ENCODE measurements around the gene IRF9. TPM values are rescaled to one million over a fixed set of nuclear protein-coding genes. Genes with fewer than 3 reads are reported as not detected.

The IRF9 gene
- total and polyA plus RNA-seq, 7 experiments from 2014 or later, result 73.3 to 337 (median 134) TPM

DNA sequence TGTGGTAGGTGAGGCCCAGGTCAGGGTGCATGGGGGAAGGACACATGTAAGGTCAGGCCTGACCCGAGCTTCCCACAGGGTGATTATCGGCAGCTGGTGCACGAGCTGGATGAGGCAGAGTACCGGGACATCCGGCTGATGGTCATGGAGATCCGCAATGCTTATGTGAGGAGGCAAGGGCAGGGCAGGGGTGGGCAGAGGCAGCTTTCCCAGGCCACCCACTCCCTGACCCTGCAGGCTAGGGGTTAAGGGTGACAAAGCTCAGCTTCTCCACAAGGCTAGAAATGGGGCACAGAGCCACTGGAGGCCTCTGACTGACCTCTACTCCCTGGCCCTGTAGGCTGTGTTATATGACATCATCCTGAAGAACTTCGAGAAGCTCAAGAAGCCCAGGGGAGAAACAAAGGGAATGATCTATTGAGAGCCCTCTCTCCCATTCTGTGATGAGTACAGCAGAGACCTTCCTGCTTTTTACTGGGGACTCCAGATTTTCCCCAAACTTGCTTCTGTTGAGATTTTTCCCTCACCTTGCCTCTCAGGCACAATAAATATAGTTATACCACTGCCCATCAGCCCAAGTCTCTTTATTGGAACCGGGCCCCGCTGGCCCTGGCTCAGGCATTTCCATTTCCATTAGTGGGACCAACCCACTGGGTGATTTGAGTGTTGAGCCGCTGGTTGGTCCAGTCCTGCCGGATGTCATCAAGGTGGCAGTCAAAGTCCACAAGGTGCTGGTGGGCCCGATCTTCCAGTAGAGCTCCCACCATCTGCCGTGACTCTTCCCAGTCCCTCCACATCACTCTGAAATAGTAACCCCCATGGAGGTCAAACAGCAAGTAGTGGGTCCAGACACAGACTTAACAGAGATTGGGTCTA is 22.4 kb upstream of the IRF9 start:
- Mint-ChIP-seq H3K36me3 (peaks cover 0 to 49% (median 17%) of the 10 kb centered on the region in 5 donors), H3K9me3 (peaks cover 0 to 2% (median 0%) of the 10 kb centered on the region in 11 donors), H3K27ac (peak overlapping the region in 8 of 9 donors; percentile 32 to 94 (median 84)), H3K27me3 (no peaks in the 10 kb centered on the region), H3K4me1 (peaks cover 36 to 69% (median 63%) of the 10 kb centered on the region in 7 donors), H3K4me3 (peak overlapping the region; percentile 42 to 100 (median 94))
- H3K4me1 ChIP-seq (ENCODE audit: control insufficient read depth in 2 of 2, insufficient read depth in 2 of 2, low read length in 2 of 2), result peaks cover 22 to 24% of the 10 kb centered on the region in 2 donors
- ATAC-seq (no peak), DNase-seq (no peak)
- ChIA-PET POLR2A (interaction anchor here (0.8 to 11.7 kb wide), 5 partner anchors 10 to 104 kb away, joined by 4 to 298 read pairs (median 37); partner anchors contain the start of genes DCAF11, IRF9, NRL and PSME2), CTCF (interaction anchor here (0.9 to 2.5 kb wide), 2 partner anchors 9 to 23 kb away, joined by 3 to 10 read pairs; partner anchors contain the start of gene IRF9)
- intact Hi-C loops (cut with micrococcal nuclease), result no loop called here
- no peaks in the 10 kb centered on the region for H3K27me3 ChIP-seq (ENCODE audit: control insufficient read depth in 2 of 2, insufficient read depth in 2 of 2, low read length in 2 of 2)
- no peak overlapping the region for H3K4me3 ChIP-seq (ENCODE audit: low read length)
- peaks cover 0 to 41% (median 10%) of the 10 kb centered on the region in 3 experiments for H3K36me3 ChIP-seq (ENCODE audit: control insufficient read depth in 2 of 3, insufficient read depth in 3 of 3, low read length in 3 of 3)
- peak overlapping the region; percentile 22 for H3K27ac ChIP-seq (ENCODE audit: low read depth, low read length)
- H3K9me3 ChIP-seq (ENCODE audit: control insufficient read depth in 2 of 3, low read length in 3 of 3), result no peaks in the 10 kb centered on the region

DNA sequence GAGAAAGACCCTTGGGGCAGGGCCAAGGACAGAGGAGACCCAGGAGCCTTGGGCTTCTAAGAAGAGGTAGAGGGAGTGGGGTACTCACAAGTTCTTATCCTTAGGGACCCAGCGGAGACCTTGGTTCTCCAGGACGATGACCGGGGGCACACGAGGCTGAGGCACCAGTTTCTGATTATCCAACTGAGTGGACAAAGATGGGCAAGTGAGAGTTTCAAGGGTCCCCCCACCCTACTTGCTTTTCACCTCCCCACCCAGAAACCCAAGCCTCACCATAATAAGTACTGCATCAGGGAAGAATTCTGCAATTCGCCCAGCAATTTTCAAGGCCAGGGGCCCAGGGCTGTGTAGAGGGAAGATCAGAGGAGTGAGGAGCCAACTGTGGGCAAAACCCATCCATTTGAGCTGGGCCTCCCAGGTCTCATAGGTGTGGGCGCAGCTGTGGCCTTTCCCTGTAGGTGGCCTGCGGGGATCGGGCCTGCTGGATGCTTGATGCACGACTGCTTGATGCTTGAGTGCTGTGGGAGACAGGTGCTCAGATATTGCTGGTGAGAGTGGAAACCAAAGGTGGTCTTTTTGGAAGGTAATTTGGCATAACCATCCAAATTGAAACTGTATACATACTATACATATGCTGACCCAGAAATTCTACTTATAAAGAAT is 21.7 kb upstream of the IRF9 start:
- Mint-ChIP-seq H3K27me3 (no peaks in the 10 kb centered on the region), H3K4me3 (peak overlapping the region; percentile 39 to 100 (median 94)), H3K27ac (peak overlapping the region in 6 of 9 donors; percentile 29 to 86 (median 53)), H3K9me3 (peaks cover 0 to 2% (median 0%) of the 10 kb centered on the region in 11 donors), H3K36me3 (peaks cover 4 to 56% (median 17%) of the 10 kb centered on the region in 5 donors), H3K4me1 (peaks cover 41 to 75% (median 68%) of the 10 kb centered on the region in 7 donors)
- Histone ChIP-seq H3K36me3 (ENCODE audit: control insufficient read depth in 2 of 3, insufficient read depth in 3 of 3, low read length in 3 of 3) (peaks cover 0 to 48% (median 10%) of the 10 kb centered on the region in 3 experiments), H3K4me3 (ENCODE audit: low read length) (no peak overlapping the region), H3K27ac (ENCODE audit: low read depth, low read length) (peak overlapping the region; percentile 22), H3K9me3 (ENCODE audit: control insufficient read depth in 2 of 3, low read length in 3 of 3) (no peaks in the 10 kb centered on the region), H3K27me3 (ENCODE audit: control insufficient read depth in 2 of 2, insufficient read depth in 2 of 2, low read length in 2 of 2) (no peaks in the 10 kb centered on the region), H3K4me1 (ENCODE audit: control insufficient read depth in 2 of 2, insufficient read depth in 2 of 2, low read length in 2 of 2) (peaks cover 22 to 29% of the 10 kb centered on the region in 2 donors)
- ChIA-PET CTCF (interaction anchor here (0.7 to 2.5 kb wide), 3 partner anchors 22 to 44 kb away, joined by 3 to 10 read pairs (median 6); partner anchors contain the start of gene IRF9), POLR2A (interaction anchor here (4.5 to 11.7 kb wide), 3 partner anchors 9 to 31 kb away, joined by 37 to 298 read pairs (median 139); partner anchors contain the start of genes DCAF11, NRL, PSME2 and RNF31)
- DNase-seq (no peak), ATAC-seq (no peak)
- intact Hi-C loops (cut with micrococcal nuclease), result no loop called here

DNA sequence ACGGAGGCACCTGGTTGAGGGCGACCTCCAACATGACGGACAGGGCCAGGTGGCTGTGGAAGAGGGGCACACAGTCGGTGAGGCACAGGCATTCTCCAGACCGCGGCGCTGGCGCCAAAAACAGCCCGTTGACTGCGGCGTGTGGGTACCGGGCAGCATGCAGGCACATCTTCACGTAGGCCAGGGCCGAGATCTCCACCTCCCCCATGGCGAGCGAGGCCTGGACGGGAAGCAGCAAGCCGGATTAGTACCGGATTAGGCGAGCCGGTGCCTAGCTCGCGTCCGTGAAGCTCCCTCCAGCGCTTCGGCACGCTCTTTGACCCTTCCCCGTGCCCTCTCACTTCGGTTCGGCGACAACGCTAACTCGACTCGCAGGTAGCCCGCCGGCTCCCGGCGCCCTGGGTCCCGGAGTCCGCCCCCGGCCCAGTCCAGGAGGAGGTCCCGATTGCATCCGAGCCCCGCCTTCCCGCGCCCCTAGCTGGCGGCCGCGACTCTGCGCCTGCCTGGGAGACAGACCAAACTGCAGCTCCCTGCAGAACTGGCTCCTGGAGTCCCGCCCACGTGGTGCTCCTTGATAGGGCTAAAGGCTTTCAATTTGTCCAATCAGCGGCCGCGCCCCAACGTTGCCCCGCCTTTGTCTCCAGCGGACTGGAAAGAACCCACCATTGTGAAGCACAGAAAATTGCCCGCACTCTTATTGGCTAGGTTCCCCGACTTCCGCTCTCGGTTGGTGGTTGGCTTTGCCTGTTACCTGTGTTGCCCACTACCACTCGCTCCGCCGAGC is 19.8 kb upstream of the IRF9 start, which contains the start of gene EMC9:
EMC9 (minus strand) TSS at position 495 of the 784 bp plus-strand sequence; CDS start at position 208, 287 bp downstream.
- Mint-ChIP-seq H3K4me3 (peak within 1 kb of the TSS; percentile 85 to 100 (median 94)), H3K9me3 (peaks cover 0 to 2% (median 0%) of the 10 kb centered on the region in 11 donors), H3K27me3 (no peaks in the 10 kb centered on the region), H3K4me1 (peaks cover 47 to 87% (median 77%) of the 10 kb centered on the region in 7 donors), H3K36me3 (peaks cover 4 to 68% (median 17%) of the 10 kb centered on the region in 5 donors), H3K27ac (peak within 1 kb of the TSS; percentile 83 to 96 (median 93))
- CTCF ChIA-PET, result interaction anchor here (0.7 to 1.7 kb wide), 5 partner anchors 19 to 73 kb away, joined by 3 to 11 read pairs (median 4); partner anchors contain the start of genes DCAF11, IRF9 and NRL
- ATAC-seq, result peak; percentile 94
- intact Hi-C loops (cut with micrococcal nuclease), result loop anchor here (1.0 to 10.0 kb wide), 13 partner anchors 20 to 1046 kb away; partner anchors contain the start of genes BCL2L2 (in 2 of the 2), CHMP4A (in 2 of the 2), DCAF11 (in 2 of the 2) and IRF9 (in 2 of the 2)
- peak within 1 kb of the TSS; percentile 87 for H3K4me3 ChIP-seq (ENCODE audit: low read length)
- no peaks in the 10 kb centered on the region for H3K27me3 ChIP-seq (ENCODE audit: control insufficient read depth in 2 of 2, insufficient read depth in 2 of 2, low read length in 2 of 2)
- H3K4me1 ChIP-seq (ENCODE audit: control insufficient read depth in 2 of 2, insufficient read depth in 2 of 2, low read length in 2 of 2), result peaks cover 33 to 43% of the 10 kb centered on the region in 2 donors
- no peaks in the 10 kb centered on the region for H3K9me3 ChIP-seq (ENCODE audit: control insufficient read depth in 2 of 3, low read length in 3 of 3)
- H3K36me3 ChIP-seq (ENCODE audit: control insufficient read depth in 2 of 3, insufficient read depth in 3 of 3, low read length in 3 of 3), result peaks cover 0 to 45% (median 10%) of the 10 kb centered on the region in 3 experiments
- peak; percentile 90 to 100 (median 99) for DNase-seq
- POLR2A ChIA-PET, result interaction anchor here (0.6 to 11.7 kb wide), 17 partner anchors 7 to 169 kb away, joined by 3 to 298 read pairs (median 5); partner anchors contain the start of genes CARMIL3, CHMP4A, DCAF11 and IRF9
- peak within 1 kb of the TSS; percentile 83 for H3K27ac ChIP-seq (ENCODE audit: low read depth, low read length)

DNA sequence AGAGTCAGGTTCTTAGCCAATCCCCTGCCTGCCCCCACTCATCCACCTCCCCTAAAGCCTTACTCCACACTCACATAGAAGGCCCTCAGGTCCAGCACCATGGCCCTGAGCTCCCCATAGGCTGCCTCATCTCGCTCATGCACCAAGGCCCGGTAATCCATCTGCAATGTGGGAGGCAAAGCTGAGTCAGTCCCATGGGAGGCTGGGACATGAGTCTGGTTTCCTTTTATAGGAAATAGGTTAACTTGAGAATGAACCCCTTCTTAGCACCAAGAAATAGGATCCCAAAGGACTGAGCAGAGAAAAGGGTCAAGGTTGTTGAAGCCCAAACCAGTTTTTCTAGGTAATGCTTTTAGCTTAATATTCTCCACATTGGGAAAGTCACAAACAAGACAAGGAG is 17.6 kb upstream of the IRF9 start:
- peaks cover 42 to 76% (median 67%) of the 10 kb centered on the region in 7 donors for H3K4me1 Mint-ChIP-seq
- Histone ChIP-seq H3K4me1 (ENCODE audit: control insufficient read depth in 2 of 2, insufficient read depth in 2 of 2, low read length in 2 of 2) (peaks cover 30 to 39% of the 10 kb centered on the region in 2 donors), H3K36me3 (ENCODE audit: control insufficient read depth in 2 of 3, insufficient read depth in 3 of 3, low read length in 3 of 3) (peaks cover 0 to 37% (median 0%) of the 10 kb centered on the region in 3 experiments), H3K9me3 (ENCODE audit: control insufficient read depth in 2 of 3, low read length in 3 of 3) (no peaks in the 10 kb centered on the region), H3K4me3 (ENCODE audit: low read length) (no peak overlapping the region), H3K27me3 (ENCODE audit: control insufficient read depth in 2 of 2, insufficient read depth in 2 of 2, low read length in 2 of 2) (no peaks in the 10 kb centered on the region), H3K27ac (ENCODE audit: low read depth, low read length) (no peak overlapping the region)
- POLR2A ChIA-PET, result interaction anchor here (1.0 to 11.1 kb wide), 5 partner anchors 7 to 99 kb away, joined by 3 to 139 read pairs (median 11); partner anchors contain the start of genes DCAF11, EMC9, IRF9 and NRL
- CTCF ChIA-PET, result interaction anchor here (1.2 kb wide), 1 partner anchor 86 kb away, joined by 3 read pairs; no protein-coding TSS in a partner anchor
- ATAC-seq (no peak), DNase-seq (no peak)
- H3K4me3 Mint-ChIP-seq, result peak overlapping the region in 8 of 10 donors; percentile 18 to 61 (median 46)
- peaks cover 4 to 61% (median 13%) of the 10 kb centered on the region in 5 donors for H3K36me3 Mint-ChIP-seq
- H3K27me3 Mint-ChIP-seq, result no peaks in the 10 kb centered on the region
- intact Hi-C loops (cut with micrococcal nuclease), result loop anchor here (10.0 kb wide), 2 partner anchors 839 to 1049 kb away; partner anchors contain the start of genes BCL2L2 (in 2 of the 2), PPP1R3E (in 2 of the 2), ACIN1 (in 1 of the 2) and C14orf119 (in 1 of the 2)
- H3K9me3 Mint-ChIP-seq, result no peaks in the 10 kb centered on the region
- H3K27ac Mint-ChIP-seq, result peak overlapping the region in 6 of 9 donors; percentile 54 to 96 (median 75)

DNA sequence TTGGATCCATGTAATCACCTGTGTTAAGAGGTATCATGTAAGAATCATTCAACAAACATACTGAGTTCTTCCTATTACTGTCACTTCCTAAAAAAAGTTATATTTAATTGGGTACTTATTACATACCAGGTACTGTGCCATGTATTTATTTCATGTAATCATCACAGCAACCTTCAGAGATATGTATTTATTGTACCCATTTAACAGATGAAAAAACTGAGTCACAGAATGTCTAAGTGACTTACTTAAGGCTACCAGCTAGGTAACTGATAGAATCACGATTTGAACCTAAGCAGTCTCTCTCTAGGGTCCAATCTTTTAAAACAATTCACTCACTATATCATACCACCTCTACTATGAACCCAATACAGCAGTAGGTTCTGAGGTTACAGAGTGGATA is 16.6 kb upstream of the IRF9 start:
- H3K4me1 Mint-ChIP-seq, result peaks cover 44 to 76% (median 67%) of the 10 kb centered on the region in 7 donors
- no peaks in the 10 kb centered on the region for H3K27me3 Mint-ChIP-seq
- H3K4me1 ChIP-seq (ENCODE audit: control insufficient read depth in 2 of 2, insufficient read depth in 2 of 2, low read length in 2 of 2), result peaks cover 40 to 46% of the 10 kb centered on the region in 2 donors
- peak overlapping the region in 8 of 9 donors; percentile 54 to 96 (median 77) for H3K27ac Mint-ChIP-seq
- ChIA-PET CTCF (interaction anchor here (0.6 kb wide), 1 partner anchor 17 kb away, joined by 3 read pairs; the partner anchor contains the start of gene IRF9), POLR2A (interaction anchor here (1.0 to 11.1 kb wide), 6 partner anchors 8 to 98 kb away, joined by 3 to 139 read pairs (median 8); partner anchors contain the start of genes DCAF11, EMC9, IRF9 and NRL)
- H3K36me3 ChIP-seq (ENCODE audit: control insufficient read depth in 2 of 3, insufficient read depth in 3 of 3, low read length in 3 of 3), result peaks cover 0 to 32% (median 4%) of the 10 kb centered on the region in 3 experiments
- H3K27ac ChIP-seq (ENCODE audit: low read depth, low read length), result peak overlapping the region; percentile 30
- H3K9me3 Mint-ChIP-seq, result no peaks in the 10 kb centered on the region
- no peak for ATAC-seq
- peaks cover under 1 to 58% (median 6%) of the 10 kb centered on the region in 5 donors for H3K36me3 Mint-ChIP-seq
- no peak overlapping the region for H3K4me3 ChIP-seq (ENCODE audit: low read length)
- no peaks in the 10 kb centered on the region for H3K9me3 ChIP-seq (ENCODE audit: control insufficient read depth in 2 of 3, low read length in 3 of 3)
- no peaks in the 10 kb centered on the region for H3K27me3 ChIP-seq (ENCODE audit: control insufficient read depth in 2 of 2, insufficient read depth in 2 of 2, low read length in 2 of 2)
- peak overlapping the region in 9 of 10 donors; percentile 17 to 98 (median 32) for H3K4me3 Mint-ChIP-seq
- intact Hi-C loops (cut with micrococcal nuclease), result loop anchor here (10.0 kb wide), 2 partner anchors 840 to 1050 kb away; partner anchors contain the start of genes BCL2L2 (in 2 of the 2), PPP1R3E (in 2 of the 2), ACIN1 (in 1 of the 2) and C14orf119 (in 1 of the 2)
- no peak for DNase-seq
